GM19372 (cell line): ENCODE data around the gene ACSL5.
"Not testable (repeated sequence)": the region's sequence is repeated elsewhere in the genome, so short reads cannot be mapped to it uniquely, and the experiment has no call there.

Experiments
- ATAC-seq: cut with Tn5 transposase; IDR thresholded peaks from one replicate; pipeline ENCODE4 v1.9.1; 2021; ENCODE audit warnings: mild to moderate bottlenecking, low read depth, moderate library complexity; ENCODE audit not compliant: unreplicated experiment

The ACSL5 gene

DNA sequence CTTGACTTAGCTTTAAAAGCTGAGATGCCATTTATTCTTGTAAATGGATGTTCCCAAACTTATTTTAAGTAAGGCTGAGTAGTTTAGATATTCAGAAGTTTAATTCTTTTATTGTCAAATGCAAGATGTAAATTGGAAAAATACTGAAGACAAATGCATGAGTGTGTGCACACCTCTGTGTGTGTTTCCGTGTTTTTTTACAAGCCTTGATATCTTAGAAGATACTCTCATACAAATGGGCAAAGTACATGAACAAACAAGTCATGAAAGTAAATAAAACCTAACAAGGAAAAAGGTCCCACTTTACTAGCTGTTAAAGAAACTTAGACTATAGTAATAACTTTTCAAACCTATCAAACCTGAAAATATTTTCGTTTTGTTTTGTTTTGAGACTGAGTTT lies 29.0 kb downstream of the ACSL5 start:
- ATAC-seq = no peak

GRCh38 chr10:112404617-112405016 lies 30.7 kb downstream of the ACSL5 start:
- no peak for ATAC-seq

DNA sequence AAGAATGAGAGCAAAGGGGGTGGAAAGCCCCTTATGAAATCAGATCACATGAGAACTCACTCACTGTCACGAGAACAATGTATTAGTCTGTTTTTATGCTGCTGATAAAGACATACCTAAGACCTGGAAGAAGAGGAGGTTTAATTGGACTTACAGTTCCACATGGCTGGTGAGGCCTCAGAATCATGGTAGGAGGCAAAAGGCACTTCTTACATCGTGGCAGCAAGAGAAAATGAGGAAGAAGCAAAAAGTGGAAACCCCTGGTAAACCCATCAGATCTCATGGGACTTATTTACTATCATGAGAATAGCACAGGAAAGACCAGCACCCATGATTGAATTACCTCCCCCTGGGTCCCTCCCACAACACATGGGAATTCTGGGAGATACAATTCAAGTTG lies 32.9 kb downstream of the ACSL5 start:
- not testable (repeated sequence) for ATAC-seq

- ATAC-seq = no peak
These were observed 33.8 kb downstream of the ACSL5 start for GRCh38 chr10:112407696-112408095.

DNA sequence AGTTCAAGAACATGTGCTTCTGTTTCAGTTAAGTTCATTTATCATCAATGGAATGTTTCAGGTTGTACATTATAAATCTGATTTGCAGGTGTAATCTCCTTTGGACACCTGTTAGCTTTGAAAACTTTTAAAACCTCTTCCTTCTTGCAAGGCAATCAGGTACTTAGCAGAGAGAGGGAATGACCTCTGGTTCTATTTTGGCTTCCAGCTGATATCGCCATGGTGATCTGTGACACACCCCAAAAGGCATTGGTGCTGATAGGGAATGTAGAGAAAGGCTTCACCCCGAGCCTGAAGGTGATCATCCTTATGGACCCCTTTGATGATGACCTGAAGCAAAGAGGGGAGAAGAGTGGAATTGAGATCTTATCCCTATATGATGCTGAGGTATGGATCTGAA lies 35.4 kb downstream of the ACSL5 start:
- no peak for ATAC-seq

- ATAC-seq = no peak
These were observed 35.8 kb downstream of the ACSL5 start for GRCh38 chr10:112409755-112410154.

GRCh38 chr10:112412696-112413095 lies 38.8 kb downstream of the ACSL5 start:
- no peak for ATAC-seq

DNA sequence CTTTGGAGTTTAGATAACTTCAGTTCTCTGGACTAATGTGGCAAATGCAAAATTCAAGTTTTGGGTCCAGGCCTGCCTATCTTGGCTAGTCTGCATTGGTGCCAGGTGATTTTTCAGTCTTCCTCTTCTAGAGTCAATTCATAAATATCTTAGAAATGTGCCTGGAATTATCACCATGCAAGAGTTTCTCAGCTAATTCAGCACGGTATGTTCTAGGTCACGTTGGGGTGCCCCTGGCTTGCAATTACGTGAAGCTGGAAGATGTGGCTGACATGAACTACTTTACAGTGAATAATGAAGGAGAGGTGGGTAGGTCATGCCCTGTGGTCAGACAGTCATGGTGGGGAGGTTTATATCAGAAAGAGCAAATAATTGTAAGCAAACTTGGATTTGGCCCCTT lies 47.8 kb downstream of the ACSL5 start:
- ATAC-seq = no peak

DNA sequence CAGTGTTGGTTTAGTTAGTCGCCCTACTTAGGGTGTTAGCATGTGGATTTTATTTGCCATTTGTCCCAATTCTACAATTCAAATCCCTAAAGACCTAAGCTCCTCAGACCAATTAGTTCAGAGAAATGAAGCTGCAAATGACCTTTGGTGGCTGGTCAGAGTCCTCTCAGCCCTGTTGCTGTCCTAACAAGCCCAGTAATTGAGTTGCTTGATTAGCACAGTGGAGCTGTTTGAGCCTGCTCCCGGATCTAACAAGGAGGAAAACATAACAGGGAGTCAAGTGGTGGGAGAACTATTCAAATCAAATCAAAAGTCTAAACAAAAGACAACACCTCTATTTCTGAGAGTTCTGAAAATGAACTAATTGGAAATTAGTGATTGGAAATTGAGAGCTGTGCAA lies 50.7 kb downstream of the ACSL5 start:
- ATAC-seq = no peak

- ATAC-seq = no peak
These were observed 52.2 kb downstream of the ACSL5 start for GRCh38 chr10:112426111-112426510.

DNA sequence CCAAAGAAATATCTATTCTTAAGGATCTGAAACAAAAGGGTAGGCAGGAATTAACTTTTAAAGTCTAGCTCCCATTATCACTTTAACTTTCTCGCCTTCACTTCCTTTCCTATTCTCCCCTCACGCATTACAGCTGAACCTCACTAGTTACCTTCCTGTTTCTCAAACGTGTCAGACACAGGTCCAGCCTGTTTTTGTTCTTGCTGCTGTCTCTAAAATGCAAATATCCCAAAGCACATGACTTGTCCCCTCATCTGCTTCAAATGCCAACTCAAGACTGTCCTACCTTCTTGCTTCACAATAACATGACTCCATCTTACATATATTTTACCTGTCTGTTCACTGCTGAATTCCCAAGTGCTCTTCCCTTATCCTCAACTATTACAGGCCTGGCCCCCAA lies 55.2 kb downstream of the ACSL5 start:
- no peak for ATAC-seq

GRCh38 chr10:112429654-112430230 lies 55.8 kb downstream of the ACSL5 start:
- ATAC-seq = no peak

DNA sequence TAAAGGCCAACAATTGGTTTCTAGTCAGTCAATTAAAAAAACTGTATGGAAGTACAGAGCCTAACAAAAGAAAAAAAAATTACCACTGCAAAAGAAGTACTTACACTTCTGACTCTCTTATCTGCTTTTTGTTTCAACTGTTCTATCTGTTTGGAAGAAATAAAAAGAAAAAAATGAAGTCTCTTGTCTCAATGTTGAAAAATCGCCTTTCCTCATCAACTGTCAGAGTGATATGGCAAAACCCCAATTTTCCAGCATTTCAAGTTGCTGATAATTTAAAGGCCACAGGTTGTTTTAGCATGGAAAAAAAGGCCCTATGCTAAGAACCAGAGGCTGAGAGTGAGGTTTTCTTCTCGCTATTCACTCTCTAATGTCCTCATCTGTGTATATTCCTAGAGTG lies 59.2 kb downstream of the ACSL5 start:
- ATAC-seq = no peak

GRCh38 chr10:112434988-112435619 lies 61.2 kb downstream of the ACSL5 start:
- ATAC-seq = no peak

DNA sequence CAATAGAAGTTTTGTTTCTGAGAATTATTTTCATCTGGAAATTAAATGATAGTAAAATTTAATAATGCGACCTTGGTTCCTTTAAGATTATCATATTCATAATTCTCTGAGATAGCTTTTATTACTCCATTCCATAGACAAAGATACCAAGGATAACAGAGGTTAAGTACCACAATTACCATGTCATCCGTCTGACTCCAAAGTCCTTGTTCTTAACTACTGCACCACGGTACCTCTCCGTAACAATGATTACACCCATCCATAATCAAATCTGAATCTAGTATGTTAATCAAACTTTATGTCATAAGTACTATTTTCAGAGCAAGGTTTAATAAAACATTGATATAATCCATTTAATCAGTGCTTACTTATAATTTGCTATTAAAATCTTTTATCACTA lies 64.4 kb downstream of the ACSL5 start:
- ATAC-seq = no peak

- ATAC-seq = no peak
These were observed 67.6 kb downstream of the ACSL5 start for GRCh38 chr10:112441520-112441919.

DNA sequence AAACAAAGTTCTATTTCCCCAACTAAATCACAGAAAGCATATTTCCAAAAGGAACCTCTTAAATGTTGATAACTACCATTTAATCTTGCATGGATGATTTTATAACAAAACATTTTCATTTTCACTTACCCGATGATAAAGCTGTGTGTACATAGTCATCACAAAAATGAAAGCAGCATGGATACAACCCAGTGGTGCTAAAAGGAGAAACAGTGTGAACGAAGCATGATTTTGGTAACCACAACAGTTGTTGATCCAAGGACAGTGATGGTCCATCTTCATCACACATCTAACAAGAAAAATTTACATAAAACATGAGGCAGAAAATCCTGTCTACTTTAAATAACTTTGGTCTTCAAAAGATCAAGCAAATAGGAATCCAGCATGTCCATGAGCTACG lies 68.1 kb downstream of the ACSL5 start:
- no peak for ATAC-seq

DNA sequence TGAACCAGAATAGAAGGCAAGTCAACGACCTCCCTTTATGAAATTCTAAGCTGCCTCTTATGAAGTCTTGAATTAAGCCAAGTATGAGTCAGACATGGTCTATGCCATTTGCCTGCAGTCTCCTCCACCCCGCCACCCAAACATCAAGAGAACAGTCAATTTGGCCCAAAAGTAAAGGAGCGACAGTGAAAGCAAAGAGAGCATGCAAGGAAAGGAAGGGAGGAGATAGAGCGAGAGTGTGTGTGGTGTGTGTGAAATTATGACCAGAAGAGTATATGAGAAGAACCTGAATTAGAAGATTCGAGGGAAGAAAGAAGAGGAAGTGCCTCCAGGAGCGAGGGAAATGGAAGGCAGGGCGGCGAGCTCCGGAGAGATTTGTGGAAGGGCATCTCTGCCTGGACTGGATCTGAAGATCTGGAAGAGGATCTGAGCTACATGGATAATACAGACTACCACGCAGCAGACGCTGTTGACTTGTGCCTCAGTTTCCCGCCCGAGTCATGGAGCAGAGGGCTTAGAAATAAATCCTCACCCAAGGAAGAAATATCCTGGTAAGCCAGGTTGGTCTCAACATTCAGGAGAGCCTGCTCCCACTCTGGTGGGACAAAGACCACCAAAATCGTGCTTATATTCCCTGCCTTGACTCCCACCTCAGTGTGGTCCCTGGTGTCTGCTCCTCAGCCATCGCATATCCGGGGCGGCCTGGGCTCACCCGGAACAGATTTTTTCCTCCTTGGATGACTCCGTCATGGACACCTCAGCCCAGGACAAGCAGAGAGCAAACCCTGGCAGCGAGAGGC lies 72.3 kb downstream of the ACSL5 start:
- ATAC-seq = no peak

DNA sequence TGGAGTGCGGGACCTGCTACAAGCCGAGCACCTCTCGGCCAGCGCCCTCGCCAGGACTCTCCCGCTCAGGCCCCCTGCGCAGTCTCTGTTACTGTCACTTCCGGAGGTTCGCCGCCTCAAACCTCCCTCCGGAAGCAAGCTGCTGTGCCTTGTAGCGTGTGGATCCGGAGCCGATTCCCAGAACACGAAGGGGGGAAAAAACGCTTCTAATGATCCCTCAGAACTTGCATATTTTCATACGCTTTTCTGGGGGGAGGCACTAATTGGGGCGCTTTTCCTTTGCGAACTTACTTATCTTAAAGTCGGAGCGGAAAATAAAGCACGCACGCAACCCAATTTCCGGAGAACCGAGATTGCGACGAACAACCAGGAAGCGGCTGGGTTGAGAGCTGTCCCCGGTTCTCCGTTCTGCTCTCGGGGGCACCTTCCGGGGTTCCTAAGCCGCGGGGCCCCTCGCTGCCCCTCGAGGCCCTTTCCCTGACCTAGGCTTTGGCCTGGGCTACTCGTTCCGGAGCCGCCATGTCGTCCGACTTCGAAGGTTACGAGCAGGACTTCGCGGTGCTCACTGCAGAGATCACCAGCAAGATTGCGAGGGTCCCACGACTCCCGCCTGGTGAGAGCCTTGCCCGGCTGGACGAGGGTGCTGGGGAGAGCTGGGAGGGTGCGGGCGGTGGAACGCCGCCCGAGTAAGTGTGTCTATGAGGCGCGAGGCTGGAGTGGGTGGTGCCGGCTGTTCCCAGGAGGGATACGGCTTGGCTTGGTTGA lies 73.1 kb downstream of the ACSL5 start, which contains the start of the genes VTI1A and ZDHHC6:
Gene VTI1A, plus strand, starts transcription at position 361 of the 765 bp plus-strand sequence. Its CDS starts 159 bp downstream, at position 520.
Gene ZDHHC6, minus strand, starts transcription at position 60 of the 765 bp plus-strand sequence. CDS start 1,478 bp downstream, outside the sequence.
- ATAC-seq = peak; percentile 96

DNA sequence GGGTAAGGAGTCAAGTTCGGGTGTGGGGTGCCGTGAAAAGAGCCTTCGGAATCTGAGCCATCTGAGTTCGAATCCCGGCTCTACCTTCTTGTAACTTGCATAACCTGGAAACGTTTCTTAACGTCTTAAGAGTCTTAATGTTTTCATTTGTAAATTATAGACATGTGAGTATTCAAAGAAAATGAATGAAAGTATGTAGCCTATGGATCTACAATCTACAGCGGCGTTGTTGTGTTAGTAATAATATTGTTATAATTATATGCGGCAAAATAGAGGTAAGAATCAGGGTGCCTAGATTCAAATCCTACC lies 73.7 kb downstream of the ACSL5 start:
- no peak for ATAC-seq

- ATAC-seq = no peak
These were observed 75.0 kb downstream of the ACSL5 start for GRCh38 chr10:112448888-112449287.
